ENCODE results near the gene SLC1A7.

The SLC1A7 gene

GRCh38 chr1:53049574-53049967 lies 92.9 kb downstream of the SLC1A7 start:
- H3K4me3 ChIP-seq (ENCODE audit: extremely low read depth, insufficient read depth, low read length, poor library complexity, severe bottlenecking) = no peak overlapping the region
- H3K27ac ChIP-seq (ENCODE audit: low read depth, low read length, severe bottlenecking) = no peak overlapping the region
- peaks cover 9% of the 10 kb centered on the region for H3K36me3 ChIP-seq (ENCODE audit: control insufficient read depth, insufficient read depth, low read length)
- H3K4me1 ChIP-seq (ENCODE audit: control insufficient read depth, insufficient read depth, low read length, poor library complexity, severe bottlenecking) = peaks cover 32% of the 10 kb centered on the region
- 94 to 100% methylated on average over 2 of the region's 3 CpGs for WGBS, 2 experiments (ENCODE audit: insufficient coverage in 2 of 2)
- H3K9me3 ChIP-seq (ENCODE audit: control insufficient read depth, low read length) = no peaks in the 10 kb centered on the region

- 86 to 90% methylated on average over 1 to 2 of the region's 3 CpGs for WGBS, 2 experiments (ENCODE audit: insufficient coverage in 2 of 2)
- peaks cover 32% of the 10 kb centered on the region for H3K4me1 ChIP-seq (ENCODE audit: control insufficient read depth, insufficient read depth, low read length, poor library complexity, severe bottlenecking)
- no peak overlapping the region for H3K4me3 ChIP-seq (ENCODE audit: extremely low read depth, insufficient read depth, low read length, poor library complexity, severe bottlenecking)
- H3K9me3 ChIP-seq (ENCODE audit: control insufficient read depth, low read length) = no peaks in the 10 kb centered on the region
- peaks cover 9% of the 10 kb centered on the region for H3K36me3 ChIP-seq (ENCODE audit: control insufficient read depth, insufficient read depth, low read length)
- H3K27ac ChIP-seq (ENCODE audit: low read depth, low read length, severe bottlenecking) = no peak overlapping the region
These were observed 93.4 kb downstream of the SLC1A7 start for GRCh38 chr1:53048960-53049573.

- no peak overlapping the region for H3K4me3 ChIP-seq (ENCODE audit: extremely low read depth, insufficient read depth, low read length, poor library complexity, severe bottlenecking)
- no peaks in the 10 kb centered on the region for H3K9me3 ChIP-seq (ENCODE audit: control insufficient read depth, low read length)
- H3K4me1 ChIP-seq (ENCODE audit: control insufficient read depth, insufficient read depth, low read length, poor library complexity, severe bottlenecking) = peaks cover 37% of the 10 kb centered on the region
- WGBS, 2 experiments (ENCODE audit: insufficient coverage in 2 of 2) = 92 to 93% methylated on average over 3 of the region's 5 CpGs
- H3K27ac ChIP-seq (ENCODE audit: low read depth, low read length, severe bottlenecking) = peak overlapping the region; percentile 71
- H3K36me3 ChIP-seq (ENCODE audit: control insufficient read depth, insufficient read depth, low read length) = peaks cover under 1% of the 10 kb centered on the region
These were observed 94.4 kb downstream of the SLC1A7 start for GRCh38 chr1:53047737-53048736.

GRCh38 chr1:53046930-53047329 lies 95.5 kb downstream of the SLC1A7 start:
- peaks cover 37% of the 10 kb centered on the region for H3K4me1 ChIP-seq (ENCODE audit: control insufficient read depth, insufficient read depth, low read length, poor library complexity, severe bottlenecking)
- no peak overlapping the region for H3K4me3 ChIP-seq (ENCODE audit: extremely low read depth, insufficient read depth, low read length, poor library complexity, severe bottlenecking)
- H3K9me3 ChIP-seq (ENCODE audit: control insufficient read depth, low read length) = no peaks in the 10 kb centered on the region
- H3K36me3 ChIP-seq (ENCODE audit: control insufficient read depth, insufficient read depth, low read length) = no peaks in the 10 kb centered on the region
- WGBS, 2 experiments (ENCODE audit: insufficient coverage in 2 of 2) = 40% methylated on average over 1 of the region's 2 CpGs; no CpG with 5 or more reads in 1 of the 2 experiments
- peak overlapping the region; percentile 71 for H3K27ac ChIP-seq (ENCODE audit: low read depth, low read length, severe bottlenecking)

DNA sequence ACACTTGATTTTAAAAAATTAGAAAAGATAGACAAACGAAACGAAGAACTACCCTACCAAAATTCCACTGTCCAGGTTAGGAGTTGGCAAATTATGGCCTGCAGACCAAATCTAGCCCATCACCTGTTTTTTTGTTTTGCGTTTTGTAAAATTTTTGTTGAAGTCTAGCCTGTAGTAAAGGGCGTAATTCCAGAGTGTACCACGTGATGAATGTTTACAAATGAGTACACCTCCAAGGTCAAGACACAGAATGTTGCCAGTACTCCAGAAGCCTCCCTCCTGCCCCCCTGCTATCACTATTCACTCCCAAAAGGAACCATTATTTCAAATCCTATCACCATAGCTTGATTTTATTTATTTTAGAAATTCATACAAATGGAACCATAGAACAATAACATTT lies 97.5 kb downstream of the SLC1A7 start:
- Histone ChIP-seq H3K9me3 (ENCODE audit: control insufficient read depth, low read length) (no peaks in the 10 kb centered on the region), H3K4me3 (ENCODE audit: extremely low read depth, insufficient read depth, low read length, poor library complexity, severe bottlenecking) (no peak overlapping the region), H3K36me3 (ENCODE audit: control insufficient read depth, insufficient read depth, low read length) (peaks cover 4% of the 10 kb centered on the region), H3K4me1 (ENCODE audit: control insufficient read depth, insufficient read depth, low read length, poor library complexity, severe bottlenecking) (peaks cover 35% of the 10 kb centered on the region), H3K27ac (ENCODE audit: low read depth, low read length, severe bottlenecking) (no peak overlapping the region)
- WGBS, 2 experiments (ENCODE audit: insufficient coverage in 2 of 2) = 90 to 100% methylated on average over 2 to 3 of the region's 5 CpGs

DNA sequence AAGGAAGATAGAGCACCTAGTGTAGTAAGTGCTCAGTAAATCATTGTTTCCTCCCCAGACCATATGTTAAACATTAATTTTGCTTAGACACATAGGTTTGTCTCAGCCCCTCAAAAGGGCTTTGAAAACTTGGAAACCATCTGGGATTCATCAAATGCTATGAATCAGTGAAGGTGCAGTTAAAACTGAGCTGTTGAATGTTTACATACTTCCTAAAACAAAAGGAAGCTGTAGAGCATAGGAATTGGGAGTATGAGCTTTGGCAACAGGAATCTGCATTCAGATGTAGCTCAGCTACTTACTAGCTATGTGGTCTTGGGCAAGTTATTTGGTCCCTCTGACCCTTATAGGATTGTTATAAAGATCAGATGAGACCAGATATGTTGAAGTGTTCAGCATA lies 99.2 kb downstream of the SLC1A7 start:
- H3K27ac ChIP-seq (ENCODE audit: low read depth, low read length, severe bottlenecking) = no peak overlapping the region
- H3K4me3 ChIP-seq (ENCODE audit: extremely low read depth, insufficient read depth, low read length, poor library complexity, severe bottlenecking) = no peak overlapping the region
- H3K9me3 ChIP-seq (ENCODE audit: control insufficient read depth, low read length) = no peaks in the 10 kb centered on the region
- peaks cover 15% of the 10 kb centered on the region for H3K36me3 ChIP-seq (ENCODE audit: control insufficient read depth, insufficient read depth, low read length)
- H3K4me1 ChIP-seq (ENCODE audit: control insufficient read depth, insufficient read depth, low read length, poor library complexity, severe bottlenecking) = peaks cover 23% of the 10 kb centered on the region

GRCh38 chr1:53038566-53038965 lies 103.9 kb downstream of the SLC1A7 start:
- H3K4me3 ChIP-seq (ENCODE audit: extremely low read depth, insufficient read depth, low read length, poor library complexity, severe bottlenecking) = no peak overlapping the region

More at GRCh38 chr1:53038566-53038965, 103.9 kb downstream of the SLC1A7 start:
- WGBS, 2 experiments (ENCODE audit: insufficient coverage in 2 of 2) = 85 to 89% methylated on average over 1 of the region's 3 CpGs
- peaks cover 4% of the 10 kb centered on the region for H3K4me1 ChIP-seq (ENCODE audit: control insufficient read depth, insufficient read depth, low read length, poor library complexity, severe bottlenecking)
- peaks cover 3% of the 10 kb centered on the region for H3K9me3 ChIP-seq (ENCODE audit: control insufficient read depth, low read length)
- no peak overlapping the region for H3K27ac ChIP-seq (ENCODE audit: low read depth, low read length, severe bottlenecking)
- H3K36me3 ChIP-seq (ENCODE audit: control insufficient read depth, insufficient read depth, low read length) = peaks cover 15% of the 10 kb centered on the region
